Activated CD8-positive, alpha-beta T cell treated with anti-CD3 and anti-CD28 coated beads for 36 hours (primary cell): ENCODE results near the gene PPP2R3B. TPM values are rescaled to one million over a fixed set of nuclear protein-coding genes. Genes with fewer than 3 reads are reported as not detected.

ENCODE experiments used
- ATAC-seq: fragments of 200-7000 bp; cut with Tn5 transposase; one replicate; pipeline ENCODE4 v1.10.0; 2021; ENCODE audit warnings: mild to moderate bottlenecking, moderate library complexity
- CTCF ChIA-PET: fragments of 350-600 bp; sonication (Branson Sonifier 250); formaldehyde crosslinking; loops from one replicate; lab custom pipeline; 2021; ENCODE audit warnings: antibody characterized with exemption; lab: Charles Lee
- POLR2A ChIA-PET: fragments of 350-600 bp; sonication (Branson Sonifier 250); formaldehyde crosslinking; loops from one replicate; lab custom pipeline; 2021; ENCODE audit warnings: antibody characterized with exemption; lab: Charles Lee
- DNase-seq: peaks from one replicate; pipeline ENCODE4 v3.0.0-alpha.2; 2020
- H3K27ac Mint-ChIP-seq: one replicate; pipeline ENCODE4 v1.8.0; 2021; ENCODE audit warnings: mild to moderate bottlenecking, mixed read lengths
- H3K27me3 Mint-ChIP-seq: one replicate; pipeline ENCODE4 v1.8.0; 2021; ENCODE audit warnings: mixed read lengths
- H3K36me3 Mint-ChIP-seq: one replicate; pipeline ENCODE4 v1.8.0; 2021; ENCODE audit warnings: low read depth, mixed read lengths
- H3K4me1 Mint-ChIP-seq: one replicate; pipeline ENCODE4 v1.8.0; 2021; ENCODE audit warnings: low read depth, mixed read lengths
- H3K4me3 Mint-ChIP-seq: one replicate; pipeline ENCODE4 v1.8.0; 2021; ENCODE audit warnings: mild to moderate bottlenecking, moderate library complexity, mixed read lengths
- H3K9me3 Mint-ChIP-seq: one replicate; pipeline ENCODE4 v1.8.0; 2021; ENCODE audit warnings: mixed read lengths
- intact Hi-C: fragments of 100-400 bp; cut with micrococcal nuclease; formaldehyde crosslinking; loops from one replicate; pipeline ENCODE4 v1.10.0; 2022
- total RNA-seq, 2 experiments: library from RNA; stranded (reverse); gene quantifications; one replicate each; pipeline ENCODE4 v1.2.3, GENCODE V29; 2021
- TF ChIP-seq, protein P1 (sequence below): fragments of 200-600 bp; IDR thresholded peaks from one replicate; pipeline ENCODE4 v1.8.0; 2022; ENCODE audit warnings: antibody characterized with exemption, mild to moderate bottlenecking

Gene PPP2R3B
- total RNA-seq, 2 experiments from 2014 or later, result 44.9 to 45.7 TPM

DNA sequence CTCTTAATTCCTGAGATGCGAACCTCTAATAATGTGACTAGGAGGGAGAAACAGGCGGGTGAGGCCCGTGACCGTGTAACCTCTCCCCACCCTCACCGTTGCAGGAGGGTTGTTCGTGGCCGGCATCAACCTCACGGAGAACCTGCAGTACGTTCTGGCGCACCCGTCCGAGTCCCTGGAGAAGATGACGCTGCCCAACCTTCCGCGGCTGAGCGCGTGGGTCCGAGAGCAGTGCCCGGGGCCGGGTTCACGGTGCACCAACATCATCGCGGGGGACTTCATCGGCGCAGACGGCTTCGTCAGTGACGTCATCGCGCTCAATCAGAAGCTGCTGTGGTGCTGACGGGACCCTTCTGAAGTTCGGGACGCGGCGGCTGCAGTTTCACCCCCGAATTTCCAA lies 87.7 kb downstream of the PPP2R3B start:
- ATAC-seq (no peak), DNase-seq (no peak)
- intact Hi-C loops, result no loop called here
- Mint-ChIP-seq H3K4me1 (no peaks in the 10 kb centered on the region), H3K36me3 (peaks cover 52% of the 10 kb centered on the region), H3K27me3 (no peaks in the 10 kb centered on the region), H3K27ac (no peak overlapping the region), H3K9me3 (no peaks in the 10 kb centered on the region), H3K4me3 (no peak overlapping the region)
- TF ChIP-seq, protein P1, sequence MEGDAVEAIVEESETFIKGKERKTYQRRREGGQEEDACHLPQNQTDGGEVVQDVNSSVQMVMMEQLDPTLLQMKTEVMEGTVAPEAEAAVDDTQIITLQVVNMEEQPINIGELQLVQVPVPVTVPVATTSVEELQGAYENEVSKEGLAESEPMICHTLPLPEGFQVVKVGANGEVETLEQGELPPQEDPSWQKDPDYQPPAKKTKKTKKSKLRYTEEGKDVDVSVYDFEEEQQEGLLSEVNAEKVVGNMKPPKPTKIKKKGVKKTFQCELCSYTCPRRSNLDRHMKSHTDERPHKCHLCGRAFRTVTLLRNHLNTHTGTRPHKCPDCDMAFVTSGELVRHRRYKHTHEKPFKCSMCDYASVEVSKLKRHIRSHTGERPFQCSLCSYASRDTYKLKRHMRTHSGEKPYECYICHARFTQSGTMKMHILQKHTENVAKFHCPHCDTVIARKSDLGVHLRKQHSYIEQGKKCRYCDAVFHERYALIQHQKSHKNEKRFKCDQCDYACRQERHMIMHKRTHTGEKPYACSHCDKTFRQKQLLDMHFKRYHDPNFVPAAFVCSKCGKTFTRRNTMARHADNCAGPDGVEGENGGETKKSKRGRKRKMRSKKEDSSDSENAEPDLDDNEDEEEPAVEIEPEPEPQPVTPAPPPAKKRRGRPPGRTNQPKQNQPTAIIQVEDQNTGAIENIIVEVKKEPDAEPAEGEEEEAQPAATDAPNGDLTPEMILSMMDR, result no peak
- ChIA-PET POLR2A (no interaction called here), CTCF (no interaction called here)

DNA sequence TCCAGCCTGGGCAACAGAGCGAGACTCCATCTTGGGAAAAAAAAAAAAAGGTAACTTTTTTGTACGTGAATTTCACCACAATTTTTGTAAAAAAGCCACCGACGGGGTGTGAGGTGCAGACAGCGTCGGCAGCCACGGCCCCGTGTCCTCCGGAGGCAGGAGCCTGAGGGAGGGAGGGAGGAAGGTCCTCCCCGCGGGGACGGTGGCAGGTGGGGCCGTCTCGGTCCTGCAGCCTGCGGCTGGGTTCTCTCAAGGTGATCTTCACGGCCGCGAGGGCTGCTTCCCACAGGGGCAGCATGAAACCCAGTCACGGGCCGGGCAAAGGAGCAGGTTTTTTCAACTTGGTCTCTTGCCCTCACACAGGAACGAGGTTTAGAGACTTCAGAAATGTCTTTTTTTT lies 91.6 kb downstream of the PPP2R3B start:
- TF ChIP-seq, protein P1, result no peak
- ChIA-PET CTCF (no interaction called here), POLR2A (no interaction called here)
- H3K27ac Mint-ChIP-seq, result no peak overlapping the region
- H3K4me1 Mint-ChIP-seq, result no peaks in the 10 kb centered on the region
- H3K9me3 Mint-ChIP-seq, result no peaks in the 10 kb centered on the region
- peak; percentile 0 for DNase-seq
- peaks cover 52% of the 10 kb centered on the region for H3K36me3 Mint-ChIP-seq
- intact Hi-C loops, result no loop called here
- no peak overlapping the region for H3K4me3 Mint-ChIP-seq
- H3K27me3 Mint-ChIP-seq, result no peaks in the 10 kb centered on the region
- no peak for ATAC-seq

GRCh38 chrX:292900-293897 lies 93.5 kb downstream of the PPP2R3B start:
- no peaks in the 10 kb centered on the region for H3K4me1 Mint-ChIP-seq
- no peak overlapping the region for H3K27ac Mint-ChIP-seq
- no peaks in the 10 kb centered on the region for H3K9me3 Mint-ChIP-seq
- H3K36me3 Mint-ChIP-seq, result peaks cover 51% of the 10 kb centered on the region
- TF ChIP-seq, protein P1, result no peak
- no peak overlapping the region for H3K4me3 Mint-ChIP-seq
- CTCF ChIA-PET, result no interaction called here
- DNase-seq, result no peak
- no peak for ATAC-seq
- intact Hi-C loops, result no loop called here
- no peaks in the 10 kb centered on the region for H3K27me3 Mint-ChIP-seq
- POLR2A ChIA-PET, result no interaction called here

GRCh38 chrX:291411-291901 lies 95.3 kb downstream of the PPP2R3B start:
- DNase-seq (no peak), ATAC-seq (no peak)
- Mint-ChIP-seq H3K4me3 (no peak overlapping the region), H3K9me3 (no peaks in the 10 kb centered on the region), H3K36me3 (peaks cover 52% of the 10 kb centered on the region), H3K4me1 (no peaks in the 10 kb centered on the region), H3K27ac (no peak overlapping the region), H3K27me3 (no peaks in the 10 kb centered on the region)
- POLR2A ChIA-PET, result no interaction called here
- TF ChIP-seq, protein P1, result no peak
- intact Hi-C loops, result no loop called here
- CTCF ChIA-PET, result no interaction called here
